HG03342 (cell line): ENCODE data around the gene PTPRM.

Source experiments
- ATAC-seq: cut with Tn5 transposase; IDR thresholded peaks from one replicate; pipeline ENCODE4 v1.9.1; 2021; ENCODE audit warnings: mild to moderate bottlenecking, moderate library complexity; ENCODE audit not compliant: unreplicated experiment

The PTPRM gene

DNA sequence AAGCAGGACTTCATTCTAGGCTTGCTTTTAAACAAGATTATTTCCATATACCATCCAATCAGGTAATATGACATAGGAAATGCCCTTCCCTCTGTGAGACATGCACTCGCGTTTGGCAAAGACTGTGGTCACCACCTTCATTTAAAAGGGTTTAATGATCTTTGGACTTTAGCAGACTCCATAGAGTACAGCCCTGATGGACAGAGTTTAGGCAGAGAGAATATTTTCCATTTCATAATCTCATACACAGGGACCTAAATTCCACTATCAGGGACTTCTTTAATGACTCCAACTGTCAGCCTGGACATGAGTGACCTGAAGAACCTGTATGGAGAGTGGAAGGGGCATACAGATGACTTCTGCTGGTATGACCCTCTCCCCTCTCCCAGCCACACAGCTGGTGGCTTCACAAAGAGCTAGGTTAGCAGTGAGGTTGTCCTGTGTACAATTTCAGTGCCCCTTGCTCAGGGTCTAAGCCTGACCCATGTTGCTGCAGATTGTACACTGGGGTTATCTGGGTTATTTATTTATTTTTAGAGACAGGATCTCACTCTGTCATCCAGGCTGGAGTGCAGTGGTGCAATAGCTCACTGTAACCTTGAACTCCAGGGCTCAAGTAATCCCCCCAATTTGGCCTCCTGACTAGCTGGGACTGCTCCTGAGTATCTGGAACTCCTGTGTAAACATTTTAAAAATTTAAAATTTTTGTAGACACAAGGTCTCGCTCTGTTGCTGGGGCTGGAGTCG, 59.2 kb downstream of the PTPRM start:
- ATAC-seq = no peak

DNA sequence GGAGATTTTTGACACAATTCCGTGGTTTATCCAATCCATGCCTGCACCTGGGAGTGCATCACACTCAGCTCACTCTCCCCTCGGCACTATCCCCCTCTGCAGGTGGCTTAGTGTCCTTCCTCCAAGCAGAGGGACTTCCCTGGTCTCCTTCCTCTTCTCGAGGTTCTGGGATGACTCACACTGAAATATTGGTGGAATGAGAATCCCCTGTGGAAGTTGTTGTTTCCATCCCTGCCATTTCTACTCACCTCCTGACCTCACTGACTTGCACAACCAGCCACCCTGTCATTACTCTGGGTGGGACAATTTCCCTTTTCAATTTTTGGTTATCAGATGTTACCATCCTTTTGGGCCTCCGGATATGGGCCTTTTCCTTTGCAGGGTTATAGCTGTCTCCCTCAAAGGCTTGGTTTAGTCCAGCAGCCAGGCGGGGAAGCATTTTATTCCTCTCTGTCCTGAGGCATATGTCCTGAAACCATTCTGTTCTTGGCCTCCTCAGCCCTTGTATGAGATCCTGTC, 59.9 kb downstream of the PTPRM start:
- no peak for ATAC-seq

- no peak for ATAC-seq
These were observed 62.3 kb downstream of the PTPRM start for GRCh38 chr18:7629416-7629815.

GRCh38 chr18:7630731-7631442, 63.8 kb downstream of the PTPRM start:
- ATAC-seq = no peak

- ATAC-seq = no peak
These were observed 65.3 kb downstream of the PTPRM start for GRCh38 chr18:7632152-7633098.

- ATAC-seq = no peak
These were observed 66.1 kb downstream of the PTPRM start for GRCh38 chr18:7633171-7633570.

DNA sequence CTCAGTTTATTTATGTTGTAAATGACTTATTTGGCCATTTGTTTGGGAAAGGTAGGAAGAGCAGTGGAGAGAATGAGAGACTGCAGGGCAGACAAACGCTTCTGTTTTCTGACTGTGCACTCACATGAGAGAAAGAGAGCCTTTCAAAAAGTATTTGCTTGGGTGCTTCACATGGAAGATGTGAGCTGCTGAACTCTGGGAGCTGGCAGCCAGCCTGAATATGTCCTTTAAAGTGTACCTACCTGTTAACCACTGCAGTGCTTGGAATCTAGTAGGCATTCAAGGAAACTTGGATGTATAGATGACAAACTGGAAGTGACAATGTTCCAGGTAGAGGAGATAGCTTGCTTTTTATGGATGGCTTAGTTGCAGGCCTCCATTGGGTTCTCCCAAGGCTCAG, 68.8 kb downstream of the PTPRM start:
- ATAC-seq = no peak

- ATAC-seq = no peak
These were observed 70.2 kb downstream of the PTPRM start for GRCh38 chr18:7637269-7637668.

DNA sequence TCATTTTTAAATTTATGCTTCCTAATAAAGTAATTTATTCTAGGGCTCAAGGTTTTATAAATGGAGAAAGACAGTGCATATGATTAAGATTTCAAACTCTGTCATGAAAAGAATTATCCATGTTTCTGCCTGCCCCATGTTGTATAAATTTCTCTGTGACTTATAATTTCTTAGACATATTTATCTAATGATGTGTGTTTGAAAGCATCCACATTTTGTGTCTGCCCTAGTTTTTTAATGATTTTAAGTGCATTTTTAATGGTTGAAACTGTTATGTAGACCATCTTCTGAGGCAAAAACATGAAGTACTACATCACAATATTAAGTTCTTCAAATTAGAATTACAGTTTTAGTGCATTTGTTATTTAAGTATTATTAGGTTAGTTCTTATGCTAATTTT, 71.2 kb downstream of the PTPRM start:
- ATAC-seq = no peak

GRCh38 chr18:7641813-7642212, 74.7 kb downstream of the PTPRM start:
- ATAC-seq = no peak

GRCh38 chr18:7642331-7642890, 75.3 kb downstream of the PTPRM start:
- ATAC-seq = no peak

DNA sequence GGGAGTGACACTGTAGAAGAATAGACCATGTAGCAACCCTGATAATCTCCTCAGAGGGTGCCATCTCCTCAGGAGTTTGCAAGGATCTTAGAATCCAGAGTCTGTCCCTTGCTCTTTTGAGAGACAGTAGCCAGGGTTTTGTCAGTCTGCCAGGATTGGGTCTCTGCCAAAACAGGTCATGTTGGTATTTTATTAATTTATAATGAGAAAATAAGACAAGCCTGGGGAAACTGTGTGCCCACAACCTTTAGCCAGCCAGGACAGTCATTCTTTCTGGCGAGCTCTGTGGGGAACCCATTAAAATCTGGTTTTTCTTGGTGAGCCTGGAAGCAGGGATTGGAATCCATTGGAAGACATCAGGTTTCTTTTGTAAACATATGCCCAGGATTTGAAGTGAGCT, 78.6 kb downstream of the PTPRM start:
- no peak for ATAC-seq

- ATAC-seq = no peak
These were observed 79.2 kb downstream of the PTPRM start for GRCh38 chr18:7646174-7646886.

DNA sequence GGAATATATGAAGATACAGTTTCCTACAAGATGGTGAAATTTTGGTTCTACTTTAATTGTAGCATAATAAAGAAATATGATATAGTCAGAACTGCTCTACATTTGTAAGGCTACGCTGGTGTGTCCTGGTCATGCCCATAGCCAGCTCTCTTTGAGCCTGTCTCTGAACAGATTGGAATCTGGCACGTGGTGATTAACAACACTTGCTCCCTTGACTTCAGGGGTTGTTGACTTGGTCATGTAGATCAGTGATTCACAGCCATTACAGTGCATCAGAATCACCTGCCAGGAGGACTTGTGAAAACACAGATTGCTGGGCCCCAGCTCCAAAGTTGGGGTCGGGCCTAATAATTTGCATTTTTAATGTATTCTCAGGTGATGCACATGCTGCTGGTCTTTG, 80.4 kb downstream of the PTPRM start:
- no peak for ATAC-seq

GRCh38 chr18:7657050-7657449, 89.9 kb downstream of the PTPRM start:
- no peak for ATAC-seq

- no peak for ATAC-seq
These were observed 90.8 kb downstream of the PTPRM start for GRCh38 chr18:7657937-7658336.

DNA sequence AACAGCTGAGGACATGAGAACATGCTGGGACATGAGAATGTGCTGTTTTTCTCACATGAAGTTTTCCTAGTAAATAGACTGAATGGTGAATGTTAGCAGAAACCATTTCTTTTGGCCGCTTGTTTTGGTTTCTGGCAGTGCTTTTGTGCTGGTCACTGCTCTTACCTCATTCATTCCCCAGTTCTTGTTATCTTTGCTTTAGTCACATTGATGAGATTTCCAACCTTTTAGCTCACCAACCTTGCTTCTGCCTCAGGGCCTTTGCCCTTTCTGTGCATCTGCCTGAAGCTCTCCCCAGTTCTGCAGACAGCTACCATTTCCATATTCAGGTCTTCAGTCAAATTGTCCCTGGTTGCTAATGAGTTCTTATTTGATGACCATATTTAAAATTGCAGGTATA, 91.6 kb downstream of the PTPRM start:
- ATAC-seq = no peak

- no peak for ATAC-seq
These were observed 94.1 kb downstream of the PTPRM start for GRCh38 chr18:7661207-7661606.

- no peak for ATAC-seq
These were observed 95.8 kb downstream of the PTPRM start for GRCh38 chr18:7662866-7663265.
